ENCODE results near the gene KRIT1. TPM values are rescaled to one million over a fixed set of nuclear protein-coding genes. Genes with fewer than 3 reads are reported as not detected.
A peak's percentile ranks its signal among the peaks of the same experiment; 100 is the strongest.
"Not testable (repeated sequence)": the region's sequence is repeated elsewhere in the genome, so short reads cannot be mapped to it uniquely, and the experiment has no call there.

KRIT1 gene
- total RNA-seq, 2 experiments from 2014 or later = 30.1 to 31.9 TPM

DNA sequence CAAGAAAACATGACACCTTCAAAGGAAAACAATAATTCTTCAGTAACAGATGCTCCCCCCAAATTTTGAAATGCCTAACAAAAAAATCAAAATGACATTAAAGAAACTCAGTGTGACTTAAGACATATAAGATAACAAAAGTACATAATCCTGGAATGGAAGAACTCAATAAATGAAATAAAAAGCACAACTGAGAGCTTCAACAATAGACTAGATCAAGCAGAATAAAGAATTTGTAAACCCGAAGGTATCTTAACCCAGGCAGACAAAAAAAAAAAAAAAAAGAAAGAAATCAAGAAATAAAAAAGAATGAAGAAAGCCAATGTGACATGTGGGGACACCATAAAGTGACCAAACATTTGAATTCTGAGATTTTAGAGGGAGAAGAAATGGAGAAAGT, 39.0 kb downstream of the KRIT1 start:
- H3K9me3 Mint-ChIP-seq = peaks cover 18% of the 10 kb centered on the region

DNA sequence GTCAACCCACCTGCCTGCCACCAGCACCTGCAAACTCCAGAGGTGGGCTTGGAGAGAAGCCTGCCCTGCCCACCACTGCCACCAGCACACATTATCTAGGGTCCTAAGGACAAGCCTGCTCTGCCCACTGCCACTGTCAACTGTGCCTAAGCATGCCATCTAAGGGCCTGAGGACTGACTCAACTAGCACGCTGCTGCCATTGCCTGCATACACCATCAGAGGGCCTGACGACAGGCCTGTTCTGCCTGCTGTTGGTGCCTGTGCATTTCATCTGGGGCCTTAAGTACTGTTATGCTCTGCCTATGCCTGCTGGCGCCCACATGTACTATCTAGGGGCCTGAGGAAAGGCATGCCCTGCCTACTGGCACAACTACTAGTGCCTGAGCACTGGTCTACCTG, 39.7 kb downstream of the KRIT1 start:
- DNase-seq = no peak
- Mint-ChIP-seq H3K9me3 (peaks cover 18% of the 10 kb centered on the region), H3K4me3 (no peak overlapping the region), H3K4me1 (peaks cover 13% of the 10 kb centered on the region), H3K27me3 (no peaks in the 10 kb centered on the region), H3K36me3 (peaks cover 65% of the 10 kb centered on the region), H3K27ac (no peak overlapping the region)

More for the DNA sequence above, 39.0 kb downstream of the KRIT1 start:
- H3K36me3 Mint-ChIP-seq = peaks cover 70% of the 10 kb centered on the region
- H3K4me3 Mint-ChIP-seq = no peak overlapping the region
- H3K4me1 Mint-ChIP-seq = peaks cover 13% of the 10 kb centered on the region
- no peak for DNase-seq
- H3K27ac Mint-ChIP-seq = no peak overlapping the region
- H3K27me3 Mint-ChIP-seq = no peaks in the 10 kb centered on the region

DNA sequence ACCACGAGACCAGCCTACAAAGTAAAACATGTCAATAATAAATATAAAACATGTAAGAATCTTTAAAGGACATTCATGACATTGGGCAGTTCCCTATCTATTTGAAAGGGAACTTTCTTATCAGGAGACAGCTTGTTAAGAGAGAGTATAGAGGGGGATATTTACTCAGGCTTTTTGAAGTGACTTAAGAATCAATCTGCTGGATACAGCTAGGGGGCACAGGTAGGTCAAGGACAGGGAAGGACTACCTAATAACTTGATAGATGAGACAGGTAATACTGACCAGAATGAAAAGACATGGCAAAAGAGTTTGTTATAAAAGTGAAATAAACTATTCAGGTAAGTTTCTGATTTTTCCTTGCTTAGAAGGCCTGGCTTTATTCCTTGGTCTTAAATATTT, 44.9 kb downstream of the KRIT1 start:
- H3K4me3 Mint-ChIP-seq = no peak overlapping the region
- no peaks in the 10 kb centered on the region for H3K27me3 Mint-ChIP-seq
- H3K4me1 Mint-ChIP-seq = peaks cover 2% of the 10 kb centered on the region
- H3K27ac Mint-ChIP-seq = no peak overlapping the region
- no peaks in the 10 kb centered on the region for H3K9me3 Mint-ChIP-seq
- DNase-seq = no peak
- H3K36me3 Mint-ChIP-seq = peaks cover 30% of the 10 kb centered on the region

DNA sequence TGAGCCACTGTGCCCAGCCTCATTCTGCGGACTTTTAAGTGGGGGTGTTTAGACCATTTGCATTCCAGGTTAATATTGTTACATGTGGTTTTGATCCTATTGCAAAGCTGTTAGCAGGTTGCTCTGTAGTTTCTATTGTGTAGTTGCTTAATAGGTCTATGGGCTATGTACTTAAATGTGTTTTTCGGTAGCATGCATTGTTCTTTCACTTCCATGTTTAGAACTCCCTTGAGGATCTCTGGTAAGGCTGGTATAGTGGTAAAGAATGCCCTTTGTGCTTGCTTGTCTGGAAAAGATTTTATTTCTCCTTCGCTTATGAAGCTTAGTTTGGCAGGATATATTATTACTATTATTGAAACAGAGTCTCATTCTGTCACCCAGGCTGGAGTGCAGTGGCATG, 53.4 kb downstream of the KRIT1 start:
- Mint-ChIP-seq H3K27ac (no peak overlapping the region), H3K4me1 (no peaks in the 10 kb centered on the region), H3K4me3 (no peak overlapping the region), H3K9me3 (peaks cover 29% of the 10 kb centered on the region), H3K27me3 (no peaks in the 10 kb centered on the region), H3K36me3 (peaks cover 47% of the 10 kb centered on the region)
- no peak for DNase-seq

DNA sequence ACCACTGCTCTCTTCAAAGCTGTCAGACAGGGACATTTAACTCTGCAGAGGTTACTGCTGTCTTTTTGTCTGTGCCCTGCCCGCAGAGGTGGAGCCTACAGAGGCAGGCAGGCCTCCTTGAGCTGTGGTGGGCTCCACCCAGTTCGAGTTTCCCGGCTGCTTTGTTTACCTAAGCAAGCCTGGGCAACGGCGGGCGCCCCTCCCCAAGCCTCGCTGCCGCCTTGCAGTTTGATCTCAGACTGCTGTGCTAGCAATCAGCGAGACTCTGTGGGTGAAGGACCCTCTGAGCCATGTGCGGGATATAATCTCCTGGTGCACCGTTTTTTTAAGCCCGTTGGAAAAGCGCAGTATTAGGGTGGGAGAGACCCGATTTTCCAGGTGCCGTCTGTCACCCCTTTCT, 56.5 kb downstream of the KRIT1 start:
- peaks cover 33% of the 10 kb centered on the region for H3K9me3 Mint-ChIP-seq
- DNase-seq = not testable (repeated sequence)

DNA sequence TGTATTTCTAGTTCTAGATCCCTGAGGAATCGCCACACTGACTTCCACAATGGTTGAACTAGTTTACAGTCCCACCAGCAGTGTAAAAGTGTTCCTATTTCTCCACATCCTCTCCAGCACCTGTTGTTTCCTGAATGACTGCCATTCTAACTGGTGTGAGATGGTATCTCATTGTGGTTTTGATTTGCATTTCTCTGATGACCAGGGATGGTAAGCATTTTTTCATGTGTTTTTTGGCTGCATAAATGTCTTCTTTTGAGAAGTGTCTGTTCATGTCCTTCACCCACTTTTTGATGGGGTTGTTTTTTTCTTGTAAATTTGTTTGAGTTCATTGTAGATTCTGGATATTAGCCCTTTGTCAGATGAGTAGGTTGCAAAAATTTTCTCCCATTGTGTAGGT, 61.4 kb downstream of the KRIT1 start:
- not testable (repeated sequence) for H3K4me3 Mint-ChIP-seq, H3K27ac Mint-ChIP-seq, H3K27me3 Mint-ChIP-seq, H3K36me3 Mint-ChIP-seq, H3K4me1 Mint-ChIP-seq, DNase-seq
- peaks cover 11% of the 10 kb centered on the region for H3K9me3 Mint-ChIP-seq

More for the DNA sequence above, 56.5 kb downstream of the KRIT1 start:
- not testable (repeated sequence) for H3K4me3 Mint-ChIP-seq, H3K4me1 Mint-ChIP-seq, H3K27ac Mint-ChIP-seq, H3K27me3 Mint-ChIP-seq
- H3K36me3 Mint-ChIP-seq = peaks cover 30% of the 10 kb centered on the region

DNA sequence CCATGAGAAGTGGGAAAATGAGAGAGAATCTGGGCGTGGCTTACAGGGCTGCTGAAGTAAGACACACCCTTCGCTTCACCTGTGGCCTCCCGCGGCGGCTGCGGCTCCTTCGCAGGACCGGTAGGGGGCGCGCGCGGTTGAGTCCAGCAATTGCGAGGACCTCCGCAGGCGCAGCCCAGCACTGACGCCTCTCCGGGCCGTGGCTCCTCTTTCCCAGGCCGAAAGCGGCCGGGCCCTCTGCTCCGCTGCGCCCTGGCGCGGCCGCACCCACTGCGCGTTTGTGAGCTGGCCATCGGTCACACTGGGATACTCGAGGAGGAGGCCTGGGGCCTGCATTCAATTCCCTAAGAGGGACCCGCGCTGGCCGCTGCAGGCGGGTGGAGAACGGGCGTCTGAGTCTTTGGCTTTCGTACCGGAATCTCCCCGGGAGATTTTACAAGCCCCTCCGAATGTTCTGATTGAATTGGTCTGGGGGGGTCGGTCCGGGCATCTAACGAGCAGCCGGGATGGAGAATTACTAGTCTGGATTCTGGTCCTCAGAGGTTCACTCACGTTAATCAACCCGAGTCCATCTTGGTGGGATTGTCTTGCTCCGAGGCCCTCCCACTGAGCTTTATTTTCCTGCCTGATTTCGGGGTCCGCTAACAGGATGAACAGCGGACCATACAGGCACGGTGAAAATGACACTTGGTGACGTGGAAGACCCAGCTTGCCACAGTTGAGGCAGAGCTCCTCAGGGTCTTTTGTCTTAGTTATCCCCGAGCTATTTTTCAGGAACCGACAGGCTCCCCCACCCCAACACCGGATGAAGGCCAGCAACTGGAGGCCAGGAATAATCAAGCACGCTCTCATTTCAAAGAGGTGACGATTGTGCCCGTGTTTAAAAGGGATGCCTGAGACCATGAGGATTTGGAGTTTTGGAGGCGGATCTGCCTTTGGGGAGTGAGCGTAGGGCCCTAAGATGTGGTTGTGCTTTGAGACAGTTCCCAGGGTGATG, 66.5 kb downstream of the KRIT1 start, which contains the start of gene LRRD1:
TSS of gene LRRD1 (minus strand) at position 215 of the 997 bp plus-strand sequence. CDS start 13,940 bp downstream, outside the sequence.
- Mint-ChIP-seq H3K4me3 (peak within 1 kb of the TSS; percentile 76), H3K36me3 (no peaks in the 10 kb centered on the region), H3K4me1 (peaks cover 9% of the 10 kb centered on the region), H3K9me3 (peaks cover 1% of the 10 kb centered on the region), H3K27ac (no peak within 1 kb of the TSS), H3K27me3 (peaks cover 3% of the 10 kb centered on the region)
- peak; percentile 90 for DNase-seq

DNA sequence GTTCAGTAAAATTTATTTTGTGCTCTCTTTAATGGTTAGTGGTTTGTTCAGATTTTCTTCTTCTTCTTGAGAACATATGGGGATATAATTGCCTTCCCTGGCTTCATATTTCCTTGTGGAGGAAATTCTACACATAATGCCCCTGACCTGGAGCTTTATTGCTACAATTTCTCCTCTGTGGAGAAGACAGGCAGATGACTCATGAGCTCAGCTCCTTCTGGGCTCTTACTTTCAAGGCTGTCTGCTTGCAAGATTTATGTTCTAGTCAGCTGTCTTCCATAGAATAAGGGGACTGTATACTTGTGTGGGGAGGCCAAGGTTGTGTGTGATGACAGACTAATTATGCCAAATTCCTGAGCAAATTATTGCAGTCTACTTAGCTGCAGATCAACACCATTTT, 68.4 kb downstream of the KRIT1 start:
- peaks cover 7% of the 10 kb centered on the region for H3K27me3 Mint-ChIP-seq
- peaks cover 9% of the 10 kb centered on the region for H3K4me1 Mint-ChIP-seq
- DNase-seq = no peak
- no peak overlapping the region for H3K27ac Mint-ChIP-seq
- no peaks in the 10 kb centered on the region for H3K36me3 Mint-ChIP-seq
- no peak overlapping the region for H3K4me3 Mint-ChIP-seq
- no peaks in the 10 kb centered on the region for H3K9me3 Mint-ChIP-seq

DNA sequence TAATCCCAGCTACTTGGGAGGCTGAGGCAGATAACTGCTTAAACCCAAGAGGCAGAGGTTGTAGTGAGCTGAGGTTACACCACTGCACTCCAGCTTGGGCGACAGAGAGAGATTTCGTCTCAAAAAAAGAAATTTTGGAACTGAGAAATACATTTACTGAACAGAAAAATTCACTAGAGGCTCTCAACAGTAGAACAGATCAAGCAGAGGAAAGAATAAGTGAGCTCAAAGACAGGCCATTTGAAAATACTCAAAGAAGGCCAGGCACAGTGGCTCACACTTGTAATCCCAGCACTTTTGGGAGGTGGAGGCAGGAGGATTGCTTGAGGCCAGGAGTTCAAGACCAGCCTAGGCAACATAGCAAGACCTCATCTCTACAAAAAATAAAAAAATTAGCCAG, 76.2 kb downstream of the KRIT1 start:
- H3K4me1 Mint-ChIP-seq, H3K27me3 Mint-ChIP-seq, H3K36me3 Mint-ChIP-seq, H3K27ac Mint-ChIP-seq, DNase-seq, H3K9me3 Mint-ChIP-seq, H3K4me3 Mint-ChIP-seq: not testable (repeated sequence)

DNA sequence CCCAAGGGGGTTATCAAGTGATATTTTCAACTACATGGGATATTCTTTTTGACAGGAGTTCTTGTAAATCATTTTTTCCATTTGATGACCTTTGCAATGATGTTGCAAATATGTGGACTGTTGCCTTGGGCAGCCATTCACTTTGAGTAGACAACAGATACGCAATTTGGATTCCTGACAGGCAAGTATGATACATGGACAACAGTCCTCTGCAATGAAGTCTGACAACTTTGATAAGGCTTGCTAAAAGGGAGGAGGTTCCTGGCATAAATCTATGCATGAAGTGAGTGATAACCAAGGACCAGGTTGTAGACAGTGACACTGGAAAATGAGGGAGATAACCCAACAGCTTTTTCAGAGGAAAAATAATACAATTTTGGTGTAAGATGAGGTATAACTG, 84.4 kb downstream of the KRIT1 start:
- Mint-ChIP-seq H3K4me1 (peaks cover 3% of the 10 kb centered on the region), H3K4me3 (no peak overlapping the region), H3K9me3 (no peaks in the 10 kb centered on the region), H3K27ac (no peak overlapping the region), H3K36me3 (no peaks in the 10 kb centered on the region), H3K27me3 (peaks cover 18% of the 10 kb centered on the region)
- DNase-seq = no peak

DNA sequence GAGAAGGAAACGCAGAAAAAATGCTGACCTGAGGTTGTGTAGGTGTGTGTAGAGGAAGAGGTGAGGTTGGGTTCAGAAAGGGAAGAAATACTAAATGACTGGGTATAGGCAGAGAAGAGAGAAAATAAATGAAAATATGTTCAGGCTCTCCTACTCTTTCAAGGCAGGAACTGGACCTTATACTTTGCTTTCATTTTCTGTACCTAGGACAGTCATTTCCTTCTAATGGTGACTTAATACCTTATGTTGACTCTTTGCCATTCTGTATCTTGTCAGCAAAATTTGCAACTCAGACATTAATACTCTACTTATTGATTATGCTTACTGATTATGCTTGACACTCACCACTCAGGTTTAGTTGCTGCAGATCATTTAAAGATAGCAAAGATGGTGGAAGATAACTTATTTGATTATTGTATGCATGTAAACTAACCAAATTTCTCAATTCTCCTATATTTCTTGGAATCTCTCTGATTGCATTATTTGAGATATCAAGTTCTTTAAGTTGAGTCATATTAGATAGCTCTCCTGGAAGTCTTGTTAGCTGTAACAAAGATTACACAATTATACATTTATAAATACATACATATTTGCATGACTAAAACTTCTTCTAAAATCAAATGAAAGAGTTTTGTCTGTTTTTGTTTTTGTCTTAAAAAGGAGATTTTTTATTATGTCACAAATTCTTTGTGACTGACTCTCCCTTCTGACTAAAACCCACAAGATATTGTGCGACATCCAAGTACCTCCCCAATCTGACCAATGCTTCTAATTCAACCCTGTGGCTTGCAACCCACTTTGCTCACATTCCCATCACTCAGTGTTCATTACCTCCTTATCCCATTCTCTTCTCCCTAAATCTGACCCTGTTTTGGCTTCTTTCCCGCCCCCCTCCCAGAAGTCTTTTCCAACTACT, 86.8 kb downstream of the KRIT1 start:
- Mint-ChIP-seq H3K9me3 (no peaks in the 10 kb centered on the region), H3K4me3 (no peak overlapping the region)

DNA sequence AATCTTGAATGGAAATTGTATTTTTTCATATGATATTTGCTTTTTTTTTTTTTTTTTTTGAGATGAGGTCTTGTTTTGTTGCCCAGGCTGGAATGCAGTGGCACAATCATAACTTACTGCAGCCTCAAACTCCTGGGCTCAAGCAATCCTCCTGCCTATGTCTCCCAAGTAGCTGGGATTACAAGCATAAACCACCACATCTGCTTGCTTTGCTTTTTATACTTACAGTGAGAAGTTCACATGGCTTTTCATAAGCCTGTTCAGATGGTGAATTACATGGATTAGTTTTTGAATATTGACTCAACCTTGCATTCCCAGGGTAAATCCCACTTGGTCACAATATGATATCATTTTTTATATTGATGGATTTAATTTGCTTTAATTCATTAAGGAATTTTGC, 88.7 kb downstream of the KRIT1 start:
- Mint-ChIP-seq H3K4me1 (peaks cover 3% of the 10 kb centered on the region), H3K9me3 (no peaks in the 10 kb centered on the region), H3K4me3 (no peak overlapping the region), H3K27ac (no peak overlapping the region), H3K36me3 (no peaks in the 10 kb centered on the region), H3K27me3 (peaks cover 12% of the 10 kb centered on the region)
- no peak for DNase-seq

More for the DNA sequence above, 86.8 kb downstream of the KRIT1 start:
- DNase-seq = no peak
- H3K27me3 Mint-ChIP-seq = peaks cover 18% of the 10 kb centered on the region
- H3K4me1 Mint-ChIP-seq = peaks cover 3% of the 10 kb centered on the region
- H3K27ac Mint-ChIP-seq = no peak overlapping the region
- H3K36me3 Mint-ChIP-seq = no peaks in the 10 kb centered on the region

DNA sequence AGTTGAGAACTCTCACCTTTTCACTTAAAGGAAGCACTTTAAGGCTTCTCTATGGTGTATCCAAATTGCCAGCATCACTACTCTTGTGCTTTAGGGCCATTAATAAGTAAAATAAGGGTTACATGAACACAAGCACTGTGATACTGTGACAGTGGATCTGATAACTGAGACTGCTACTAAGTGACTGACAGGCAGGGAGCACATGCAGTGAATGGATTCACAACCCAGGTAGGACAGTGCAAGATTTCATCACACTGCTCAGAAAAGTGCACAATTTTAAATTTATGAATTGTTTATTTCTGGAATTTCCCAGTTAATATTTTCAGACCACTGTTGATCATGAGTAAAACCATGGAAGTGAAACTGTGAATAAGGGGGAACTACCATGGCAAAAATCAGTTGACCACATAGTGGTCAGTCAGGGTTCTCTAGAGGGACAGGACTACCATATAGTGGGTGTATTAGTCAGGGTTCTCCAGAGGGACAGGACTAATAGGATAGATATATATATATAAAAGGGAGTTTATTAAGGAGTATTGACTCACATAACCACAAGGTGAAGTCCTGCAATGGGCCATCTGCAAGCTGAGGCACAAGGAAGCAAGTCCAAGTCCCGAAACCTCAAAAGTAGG, 90.5 kb downstream of the KRIT1 start:
- peaks cover 3% of the 10 kb centered on the region for H3K4me1 Mint-ChIP-seq
- no peak overlapping the region for H3K4me3 Mint-ChIP-seq
- peaks cover 8% of the 10 kb centered on the region for H3K27me3 Mint-ChIP-seq
- no peak for DNase-seq
- H3K36me3 Mint-ChIP-seq = no peaks in the 10 kb centered on the region
- no peak overlapping the region for H3K27ac Mint-ChIP-seq
- no peaks in the 10 kb centered on the region for H3K9me3 Mint-ChIP-seq

DNA sequence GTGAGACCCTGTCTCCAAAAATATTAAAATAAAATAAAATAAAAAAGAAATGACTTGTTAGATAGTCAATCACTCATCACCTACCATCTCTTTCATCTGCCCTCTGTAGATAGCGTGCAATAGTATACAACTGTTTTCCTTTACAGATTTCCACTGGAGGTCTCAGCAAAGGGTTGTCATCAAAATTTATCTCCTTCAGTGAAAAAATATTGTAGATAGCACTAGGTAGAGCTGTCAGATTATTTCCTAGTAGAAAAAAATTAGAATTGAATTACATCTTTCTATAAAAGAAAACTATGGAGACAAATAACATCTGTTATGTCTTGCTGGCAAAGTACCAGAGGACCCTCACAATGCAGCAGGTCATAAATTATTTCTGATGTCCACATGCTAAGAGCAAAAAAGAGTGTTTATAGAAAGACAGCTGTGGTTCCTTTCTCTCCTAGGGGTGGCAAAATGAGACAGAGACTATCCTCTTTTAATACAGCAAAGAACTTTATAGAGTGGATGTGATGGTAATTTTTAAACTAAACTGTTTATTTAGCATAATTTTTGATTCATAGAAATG, 95.2 kb downstream of the KRIT1 start:
- H3K9me3 Mint-ChIP-seq = no peaks in the 10 kb centered on the region
- H3K4me3 Mint-ChIP-seq = no peak overlapping the region
- H3K36me3 Mint-ChIP-seq = no peaks in the 10 kb centered on the region
- H3K27me3 Mint-ChIP-seq = no peaks in the 10 kb centered on the region
- H3K27ac Mint-ChIP-seq = no peak overlapping the region
- H3K4me1 Mint-ChIP-seq = no peaks in the 10 kb centered on the region
- no peak for DNase-seq

Measured in activated naive CD8-positive, alpha-beta T cell treated with anti-CD3 and anti-CD28 coated beads for 36 hours (primary cell).